GM21825 (cell line): ENCODE measurements around the gene GTF2F1.
"Not testable (repeated sequence)": the region's sequence is repeated elsewhere in the genome, so short reads cannot be mapped to it uniquely, and the experiment has no call there.

Experiments used
- ATAC-seq: cut with Tn5 transposase; IDR thresholded peaks from one replicate; pipeline ENCODE4 v1.9.1; 2021; ENCODE audit warnings: mild to moderate bottlenecking, moderate library complexity; ENCODE audit not compliant: unreplicated experiment

GTF2F1 gene

GRCh38 chr19:6387372-6387771 lies 5.6 kb downstream of the GTF2F1 start:
- no peak for ATAC-seq

- no peak for ATAC-seq
Measured at GRCh38 chr19:6384381-6384780, 8.6 kb downstream of the GTF2F1 start.

GRCh38 chr19:6383188-6383587 lies 9.8 kb downstream of the GTF2F1 start:
- ATAC-seq: no peak

GRCh38 chr19:6381030-6381750 lies 11.8 kb downstream of the GTF2F1 start:
- no peak for ATAC-seq

GRCh38 chr19:6379744-6380143 lies 13.2 kb downstream of the GTF2F1 start:
- no peak for ATAC-seq

GRCh38 chr19:6378486-6378885 lies 14.5 kb downstream of the GTF2F1 start:
- no peak for ATAC-seq

- no peak for ATAC-seq
Measured at GRCh38 chr19:6378041-6378440, 14.9 kb downstream of the GTF2F1 start.

GRCh38 chr19:6376512-6377190 lies 16.3 kb downstream of the GTF2F1 start:
- no peak for ATAC-seq

- no peak for ATAC-seq
Measured at GRCh38 chr19:6375411-6376010, 17.5 kb downstream of the GTF2F1 start, which contains the start of gene PSPN. TSS of gene PSPN (minus strand) at chr19:6375933. CDS start at chr19:6375849, 84 bp downstream.

GRCh38 chr19:6374711-6375410 lies 18.1 kb downstream of the GTF2F1 start:
- ATAC-seq: no peak

- ATAC-seq: no peak
Measured at GRCh38 chr19:6374161-6374709, 18.7 kb downstream of the GTF2F1 start.

- ATAC-seq: no peak
Measured at GRCh38 chr19:6373813-6374108, 19.2 kb downstream of the GTF2F1 start.

- peak; percentile 48 for ATAC-seq
Measured at GRCh38 chr19:6373096-6373812, 19.7 kb downstream of the GTF2F1 start.

- ATAC-seq: peak; percentile 63
Measured at GRCh38 chr19:6372594-6373095, 20.3 kb downstream of the GTF2F1 start, which contains the start of gene ALKBH7. TSS of gene ALKBH7 (plus strand) at chr19:6372794. CDS start at chr19:6372821, 27 bp downstream.

GRCh38 chr19:6364353-6364752 lies 28.6 kb downstream of the GTF2F1 start:
- ATAC-seq: no peak

GRCh38 chr19:6362351-6362801 lies 30.6 kb downstream of the GTF2F1 start:
- no peak for ATAC-seq

GRCh38 chr19:6362027-6362350 lies 31.0 kb downstream of the GTF2F1 start:
- no peak for ATAC-seq

GRCh38 chr19:6360857-6361216 lies 32.1 kb downstream of the GTF2F1 start:
- ATAC-seq: not testable (repeated sequence)

GRCh38 chr19:6360445-6360844 lies 32.5 kb downstream of the GTF2F1 start:
- ATAC-seq: not testable (repeated sequence)

GRCh38 chr19:6359568-6360341 lies 33.2 kb downstream of the GTF2F1 start:
- ATAC-seq: no peak
